ENCODE results near the gene BTBD9.

- no peak for TF ChIP-seq CTCF (IDR thresholded peaks at IDR 0.05)
- TF ChIP-seq POLR2A (IDR thresholded peaks at IDR 0.05) = no peak
Observed at GRCh38 chr6:38316099-38316868, 323.4 kb downstream of the BTBD9 start.
